GM12878 (cell line): Measurements from ENCODE around the gene NLGN4X.

Source experiments
- EZH2 ChIP-seq: IDR thresholded peaks from 2 replicates; pipeline ENCODE4 v1.6.1; 2012; ENCODE audit warnings: low read depth, mild to moderate bottlenecking, control low read depth, inconsistent platforms, low read length, borderline replicate concordance; ENCODE audit not compliant: control insufficient read depth
- POLR2AphosphoS5 ChIP-seq: IDR thresholded peaks from 2 replicates; pipeline ENCODE4 v1.6.1; 2011; ENCODE audit warnings: mild to moderate bottlenecking, low read length, inconsistent platforms
- TAF1 ChIP-seq: IDR thresholded peaks from 2 replicates; pipeline ENCODE4 v1.6.1; 2011; ENCODE audit warnings: mild to moderate bottlenecking, low read depth, low read length, borderline replicate concordance

DNA sequence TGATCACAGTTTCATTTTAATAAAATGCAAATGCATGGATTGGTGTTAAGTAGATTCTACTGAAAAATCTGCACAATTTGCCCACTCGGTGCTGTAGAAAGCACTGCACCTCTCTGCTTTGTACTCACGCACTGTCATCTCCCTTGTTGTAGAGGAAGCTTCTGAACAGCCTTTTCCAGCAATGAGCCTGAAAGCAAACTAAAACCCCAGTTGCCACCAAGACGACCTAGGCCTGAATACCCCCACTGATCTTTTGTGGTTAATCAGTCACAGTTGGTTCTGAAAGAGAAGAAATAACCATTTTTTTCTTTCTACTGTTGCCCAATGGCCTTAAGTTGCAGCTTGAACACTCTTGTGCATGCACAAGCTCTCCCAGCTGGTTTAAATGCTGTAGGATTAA, 229.8 kb downstream of the NLGN4X start:
- no peak for TF ChIP-seq EZH2
- TF ChIP-seq TAF1: no peak
- no peak for TF ChIP-seq POLR2AphosphoS5
